ENCODE results near the gene RECQL5. TPM values are rescaled to one million over a fixed set of nuclear protein-coding genes. Genes with fewer than 3 reads are reported as not detected.

Gene RECQL5
- total RNA-seq, 1 donor from 2014 or later, result 17.3 TPM

- Histone ChIP-seq H3K9me3 (replicated peaks) (no peaks in the 10 kb centered on the region), H3K27ac (replicated peaks) (peak overlapping the region; percentile 92), H3K36me3 (peaks cover 6% of the 10 kb centered on the region), H3K27me3 (ENCODE audit: low read depth) (no peaks in the 10 kb centered on the region), H3K4me3 (peak overlapping the region; percentile 64), H3K4me1 (peaks cover 97% of the 10 kb centered on the region)
- intact Hi-C loops (cut with micrococcal nuclease), result no loop called here
- TF ChIP-seq, protein P1, sequence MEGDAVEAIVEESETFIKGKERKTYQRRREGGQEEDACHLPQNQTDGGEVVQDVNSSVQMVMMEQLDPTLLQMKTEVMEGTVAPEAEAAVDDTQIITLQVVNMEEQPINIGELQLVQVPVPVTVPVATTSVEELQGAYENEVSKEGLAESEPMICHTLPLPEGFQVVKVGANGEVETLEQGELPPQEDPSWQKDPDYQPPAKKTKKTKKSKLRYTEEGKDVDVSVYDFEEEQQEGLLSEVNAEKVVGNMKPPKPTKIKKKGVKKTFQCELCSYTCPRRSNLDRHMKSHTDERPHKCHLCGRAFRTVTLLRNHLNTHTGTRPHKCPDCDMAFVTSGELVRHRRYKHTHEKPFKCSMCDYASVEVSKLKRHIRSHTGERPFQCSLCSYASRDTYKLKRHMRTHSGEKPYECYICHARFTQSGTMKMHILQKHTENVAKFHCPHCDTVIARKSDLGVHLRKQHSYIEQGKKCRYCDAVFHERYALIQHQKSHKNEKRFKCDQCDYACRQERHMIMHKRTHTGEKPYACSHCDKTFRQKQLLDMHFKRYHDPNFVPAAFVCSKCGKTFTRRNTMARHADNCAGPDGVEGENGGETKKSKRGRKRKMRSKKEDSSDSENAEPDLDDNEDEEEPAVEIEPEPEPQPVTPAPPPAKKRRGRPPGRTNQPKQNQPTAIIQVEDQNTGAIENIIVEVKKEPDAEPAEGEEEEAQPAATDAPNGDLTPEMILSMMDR (IDR thresholded peaks at IDR 0.05; ENCODE audit: borderline replicate concordance), result no peak
- DNase-seq, result no peak
Measured at GRCh38 chr17:75637551-75637950, 29.4 kb downstream of the RECQL5 start.

DNA sequence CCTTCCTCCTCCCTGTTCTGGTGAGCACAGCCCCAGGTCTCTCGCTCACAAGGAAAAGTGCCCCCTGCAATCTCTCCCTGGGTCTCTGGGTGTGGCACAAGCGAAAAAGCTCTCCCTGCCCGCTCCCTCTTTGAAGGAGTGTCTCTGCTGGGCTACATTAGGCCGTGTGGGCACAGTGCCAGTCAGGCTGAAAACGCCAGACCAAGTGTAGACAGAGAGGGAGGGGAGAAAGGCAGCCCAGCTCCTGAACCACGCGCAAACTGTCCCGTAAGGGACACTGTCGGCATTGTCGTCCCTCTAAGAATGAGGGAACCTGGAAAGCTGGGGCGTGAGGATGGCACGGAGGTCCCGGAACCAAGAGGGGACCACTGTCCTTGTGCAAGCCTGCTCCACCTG is 29.8 kb downstream of the RECQL5 start:
- TF ChIP-seq, protein P1 (IDR thresholded peaks at IDR 0.05; ENCODE audit: borderline replicate concordance), result no peak
- DNase-seq, result peak; percentile 76
- Histone ChIP-seq H3K27ac (replicated peaks) (peak overlapping the region; percentile 92), H3K9me3 (replicated peaks) (no peaks in the 10 kb centered on the region), H3K36me3 (peaks cover 6% of the 10 kb centered on the region), H3K27me3 (ENCODE audit: low read depth) (no peaks in the 10 kb centered on the region), H3K4me1 (peaks cover 96% of the 10 kb centered on the region), H3K4me3 (peak overlapping the region; percentile 64)
- intact Hi-C loops (cut with micrococcal nuclease), result no loop called here

DNA sequence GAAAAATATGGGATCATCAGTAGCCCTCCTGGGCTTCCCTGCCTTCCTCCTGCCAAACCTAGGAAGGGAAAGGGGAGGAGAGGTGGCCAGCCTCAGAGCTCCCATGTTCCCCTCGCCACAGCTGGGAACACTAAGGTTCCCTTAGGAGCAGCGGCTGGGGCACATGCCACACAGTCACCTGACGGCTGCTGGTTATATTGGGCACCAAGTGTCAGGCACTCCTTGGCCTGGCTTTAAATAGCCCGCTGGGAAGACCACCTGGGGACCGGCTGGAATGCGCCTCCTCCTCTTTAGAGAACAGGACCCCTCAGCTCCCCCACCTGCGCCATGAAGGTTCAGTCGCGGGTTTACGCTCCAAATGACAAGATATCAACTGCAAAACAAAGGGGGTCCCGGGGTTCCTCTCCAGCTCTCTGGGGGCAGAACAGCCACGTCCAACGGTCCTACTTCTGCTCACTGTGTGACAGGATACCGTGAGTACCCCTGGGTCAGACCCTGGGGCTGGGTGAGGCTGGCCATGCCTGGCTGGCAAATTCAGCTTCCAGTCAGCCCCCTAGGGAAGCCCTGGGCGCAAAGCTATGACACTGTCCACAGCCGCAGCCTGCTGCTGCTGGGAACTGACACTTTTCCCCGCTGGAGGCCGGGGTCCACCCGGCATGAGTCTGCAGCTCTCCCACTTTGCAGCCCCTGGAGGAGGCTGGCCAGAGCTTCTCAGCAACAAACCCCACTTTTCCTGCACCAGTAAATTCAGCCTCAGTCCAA is 30.4 kb downstream of the RECQL5 start:
- Histone ChIP-seq H3K4me1 (peaks cover 90% of the 10 kb centered on the region), H3K27me3 (ENCODE audit: low read depth) (no peaks in the 10 kb centered on the region), H3K36me3 (peaks cover 6% of the 10 kb centered on the region), H3K27ac (replicated peaks) (peak overlapping the region; percentile 92), H3K9me3 (replicated peaks) (no peaks in the 10 kb centered on the region), H3K4me3 (peak overlapping the region; percentile 64)
- intact Hi-C loops (cut with micrococcal nuclease), result no loop called here
- TF ChIP-seq, protein P1 (IDR thresholded peaks at IDR 0.05; ENCODE audit: borderline replicate concordance), result no peak
- peak; percentile 68 for DNase-seq

DNA sequence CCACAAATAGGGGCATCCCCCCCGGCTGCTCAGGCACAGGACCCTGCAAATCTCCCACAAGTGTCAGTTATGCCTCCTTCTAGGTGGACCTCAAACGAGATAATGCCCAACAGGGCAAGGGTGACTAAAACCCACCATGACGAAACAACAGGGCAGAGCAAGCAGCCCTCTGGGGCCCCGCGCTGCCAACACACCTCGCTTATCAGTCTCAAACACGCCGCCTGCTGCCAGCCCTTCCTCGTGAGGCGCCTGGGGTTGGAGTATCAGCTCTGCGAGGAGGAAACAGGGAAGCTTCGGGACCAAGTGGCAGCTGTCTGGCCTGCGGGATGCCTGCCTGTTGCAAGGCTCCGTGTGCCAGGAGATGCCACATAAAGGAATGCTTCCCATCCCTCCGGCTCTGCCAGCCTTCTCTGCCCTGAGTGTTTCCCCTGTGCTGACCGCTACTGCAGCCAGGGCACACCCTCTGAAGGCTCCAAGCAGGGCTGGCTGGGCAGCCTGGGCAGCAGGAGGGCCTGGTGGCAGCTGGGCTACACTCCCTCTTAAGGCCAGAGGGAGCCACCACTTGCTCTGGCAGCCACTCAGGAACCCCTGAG is 31.2 kb downstream of the RECQL5 start:
- peak overlapping the region; percentile 64 for H3K4me3 ChIP-seq

DNA sequence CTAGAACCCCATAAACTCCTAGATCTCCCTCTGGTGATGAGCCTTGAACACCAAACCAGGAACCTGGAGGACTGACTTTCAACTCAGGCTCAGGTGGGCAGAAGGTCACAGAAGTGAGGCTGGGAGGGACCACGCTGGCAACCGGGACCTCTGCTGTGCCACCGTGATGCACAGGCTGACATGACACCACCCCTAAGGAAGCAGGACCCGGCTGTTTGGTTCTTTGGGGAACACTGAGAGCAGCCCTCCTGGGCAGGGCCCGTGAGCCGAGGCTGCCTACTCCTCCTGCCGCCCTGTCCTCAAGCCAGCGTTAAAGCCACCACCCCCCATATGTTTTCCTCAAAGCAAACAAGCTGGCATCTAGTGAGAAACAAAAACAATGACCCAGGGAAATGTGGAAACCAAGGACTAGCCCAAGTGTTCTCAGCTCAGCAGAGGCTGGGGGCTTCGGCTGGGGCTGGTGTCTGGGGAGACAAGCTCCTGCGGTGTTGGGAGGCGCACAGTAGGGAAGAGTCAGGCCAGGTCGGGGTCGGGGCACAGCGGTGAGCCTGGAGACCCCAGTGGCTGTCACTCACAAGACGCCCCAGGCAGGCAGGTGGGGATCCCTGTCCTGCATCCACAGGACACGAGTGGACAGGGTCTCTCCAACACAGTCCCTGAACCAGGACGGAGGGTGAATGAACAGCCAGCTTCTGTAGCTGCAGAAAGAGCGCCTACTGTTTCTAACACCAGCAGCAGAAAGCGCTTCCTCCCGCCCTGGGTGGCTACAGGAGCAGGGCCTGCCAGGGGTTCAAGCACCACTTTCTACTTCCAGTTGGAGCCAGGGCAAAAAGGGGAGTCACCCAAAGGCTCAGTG is 32.0 kb downstream of the RECQL5 start:
- peaks cover under 1% of the 10 kb centered on the region for H3K36me3 ChIP-seq
- H3K9me3 ChIP-seq (replicated peaks), result no peaks in the 10 kb centered on the region
- intact Hi-C loops (cut with micrococcal nuclease), result loop anchor here (5.0 kb wide), 1 partner anchor 117 kb away; no protein-coding TSS in a partner anchor
- TF ChIP-seq, protein P1 (IDR thresholded peaks at IDR 0.05; ENCODE audit: borderline replicate concordance), result no peak
- DNase-seq, result no peak
- H3K27ac ChIP-seq (replicated peaks), result peak overlapping the region; percentile 92
- peak overlapping the region; percentile 64 for H3K4me3 ChIP-seq
- peaks cover 75% of the 10 kb centered on the region for H3K4me1 ChIP-seq
- no peaks in the 10 kb centered on the region for H3K27me3 ChIP-seq (ENCODE audit: low read depth)

More for the DNA sequence above, 31.2 kb downstream of the RECQL5 start:
- peaks cover 83% of the 10 kb centered on the region for H3K4me1 ChIP-seq
- peaks cover 6% of the 10 kb centered on the region for H3K36me3 ChIP-seq
- no peaks in the 10 kb centered on the region for H3K27me3 ChIP-seq (ENCODE audit: low read depth)
- H3K27ac ChIP-seq (replicated peaks), result peak overlapping the region; percentile 92
- no peaks in the 10 kb centered on the region for H3K9me3 ChIP-seq (replicated peaks)
- DNase-seq, result peak; percentile 71
- TF ChIP-seq, protein P1 (IDR thresholded peaks at IDR 0.05; ENCODE audit: borderline replicate concordance), result peak; percentile 23
- intact Hi-C loops (cut with micrococcal nuclease), result no loop called here

Measured in left ventricle myocardium inferior (tissue), 1 donor.